Uterus (tissue), 2 donors: Measurements from ENCODE around the gene EEFSEC.

Experiments used
- POLR2A ChIP-seq, 2 donors: fragments of 450-650 bp; IDR thresholded peaks; one replicate each; pipeline ENCODE4 v1.6.1; 2016; ENCODE audit warnings: antibody characterized with exemption in 2 of 2, mild to moderate bottlenecking in 1 of 2, moderate library complexity in 1 of 2
- TF ChIP-seq, protein P1 (sequence below), 4 experiments: fragments of 200-600 bp in 2 of 4; fragments of 450-650 bp in 2 of 4; sonication (generic) in 2 of 4; IDR thresholded peaks; one replicate each; pipeline ENCODE4 v1.5.1; 2016 to 2019; ENCODE audit warnings: antibody characterized with exemption in 4 of 4, mild to moderate bottlenecking in 2 of 4, moderate library complexity in 1 of 4

DNA sequence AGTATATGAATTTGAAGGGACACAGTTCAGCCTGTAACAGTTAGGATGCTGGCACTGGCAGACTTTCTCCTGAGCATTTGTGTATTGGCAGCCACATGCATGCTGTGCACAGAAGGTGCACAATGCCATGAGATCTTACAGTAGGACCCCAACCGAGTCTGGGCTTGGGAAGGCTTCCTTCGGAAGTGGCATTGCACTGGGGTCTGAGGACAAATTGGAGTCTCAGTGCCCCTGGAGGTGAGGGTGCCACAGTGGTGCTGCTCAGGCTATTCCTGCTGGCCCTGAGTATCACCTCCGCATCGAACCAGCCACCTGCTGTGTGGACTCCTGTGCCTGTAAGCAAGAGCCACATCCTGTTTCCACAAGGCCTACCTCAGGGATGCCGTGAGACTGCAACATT lies 213.9 kb downstream of the EEFSEC start:
- TF ChIP-seq POLR2A (IDR thresholded peaks at IDR 0.05) = no peak
- TF ChIP-seq, protein P1, sequence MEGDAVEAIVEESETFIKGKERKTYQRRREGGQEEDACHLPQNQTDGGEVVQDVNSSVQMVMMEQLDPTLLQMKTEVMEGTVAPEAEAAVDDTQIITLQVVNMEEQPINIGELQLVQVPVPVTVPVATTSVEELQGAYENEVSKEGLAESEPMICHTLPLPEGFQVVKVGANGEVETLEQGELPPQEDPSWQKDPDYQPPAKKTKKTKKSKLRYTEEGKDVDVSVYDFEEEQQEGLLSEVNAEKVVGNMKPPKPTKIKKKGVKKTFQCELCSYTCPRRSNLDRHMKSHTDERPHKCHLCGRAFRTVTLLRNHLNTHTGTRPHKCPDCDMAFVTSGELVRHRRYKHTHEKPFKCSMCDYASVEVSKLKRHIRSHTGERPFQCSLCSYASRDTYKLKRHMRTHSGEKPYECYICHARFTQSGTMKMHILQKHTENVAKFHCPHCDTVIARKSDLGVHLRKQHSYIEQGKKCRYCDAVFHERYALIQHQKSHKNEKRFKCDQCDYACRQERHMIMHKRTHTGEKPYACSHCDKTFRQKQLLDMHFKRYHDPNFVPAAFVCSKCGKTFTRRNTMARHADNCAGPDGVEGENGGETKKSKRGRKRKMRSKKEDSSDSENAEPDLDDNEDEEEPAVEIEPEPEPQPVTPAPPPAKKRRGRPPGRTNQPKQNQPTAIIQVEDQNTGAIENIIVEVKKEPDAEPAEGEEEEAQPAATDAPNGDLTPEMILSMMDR (IDR thresholded peaks at IDR 0.05) = no peak
